Fibroblast of the conjunctiva (primary cell): Measurements from ENCODE around the gene PYDC1.
A peak's percentile ranks its signal among the peaks of the same experiment; 100 is the strongest.
"Not testable (repeated sequence)": the region's sequence is repeated elsewhere in the genome, so short reads cannot be mapped to it uniquely, and the experiment has no call there.

Experiments used
- DNase-seq: peaks from one replicate; pipeline ENCODE4 v3.0.0-alpha.2; 2010; ENCODE audit warnings: low read depth

Gene PYDC1

GRCh38 chr16:31195861-31196260 is 21.1 kb downstream of the PYDC1 start:
- not testable (repeated sequence) for DNase-seq

- DNase-seq = no peak
Observed at GRCh38 chr16:31194898-31195297, 22.0 kb downstream of the PYDC1 start.

- DNase-seq = no peak
Observed at GRCh38 chr16:31193874-31194273, 23.1 kb downstream of the PYDC1 start.

- no peak for DNase-seq
Observed at GRCh38 chr16:31192856-31193642, 23.9 kb downstream of the PYDC1 start.

- no peak for DNase-seq
Observed at GRCh38 chr16:31191697-31192428, 25.1 kb downstream of the PYDC1 start.

- no peak for DNase-seq
Observed at GRCh38 chr16:31190818-31191444, 26.0 kb downstream of the PYDC1 start.

GRCh38 chr16:31190061-31190460 is 26.9 kb downstream of the PYDC1 start:
- DNase-seq = no peak

- DNase-seq = no peak
Observed at GRCh38 chr16:31189412-31189778, 27.5 kb downstream of the PYDC1 start.

GRCh38 chr16:31188450-31189411 is 28.2 kb downstream of the PYDC1 start:
- no peak for DNase-seq

GRCh38 chr16:31187808-31188189 is 29.1 kb downstream of the PYDC1 start:
- DNase-seq = no peak

GRCh38 chr16:31186930-31187807 is 29.8 kb downstream of the PYDC1 start:
- no peak for DNase-seq

- no peak for DNase-seq
Observed at GRCh38 chr16:31186176-31186575, 30.8 kb downstream of the PYDC1 start.

GRCh38 chr16:31185339-31185738 is 31.6 kb downstream of the PYDC1 start:
- DNase-seq = no peak

GRCh38 chr16:31184888-31185287 is 32.0 kb downstream of the PYDC1 start:
- DNase-seq = no peak

GRCh38 chr16:31183432-31184428 is 33.2 kb downstream of the PYDC1 start:
- DNase-seq = no peak

GRCh38 chr16:31182391-31182790 is 34.5 kb downstream of the PYDC1 start:
- no peak for DNase-seq

GRCh38 chr16:31181102-31181830 is 35.7 kb downstream of the PYDC1 start:
- DNase-seq = no peak

- DNase-seq = peak; percentile 79
Observed at GRCh38 chr16:31179747-31180459, 37.0 kb downstream of the PYDC1 start, which contains the start of gene FUS. TSS of gene FUS (plus strand) at chr16:31180139. CDS start at chr16:31180215, 76 bp downstream.
